ENCODE data around the gene A4GNT.

A4GNT gene

GRCh38 chr3:138081371-138082084, 50.7 kb downstream of the A4GNT start:
- no peak for DNase-seq (ENCODE audit: low read depth in 1 of 2, low spot score in 1 of 2)

- DNase-seq (ENCODE audit: low read depth in 1 of 2, low spot score in 1 of 2) = no peak
Measured at GRCh38 chr3:138079901-138080300, 52.3 kb downstream of the A4GNT start.

GRCh38 chr3:138078901-138079344, 53.3 kb downstream of the A4GNT start:
- no peak for DNase-seq (ENCODE audit: low read depth in 1 of 2, low spot score in 1 of 2)

- DNase-seq (ENCODE audit: low read depth in 1 of 2, low spot score in 1 of 2) = no peak
Measured at GRCh38 chr3:138078096-138078495, 54.1 kb downstream of the A4GNT start.

Measured in activated T-helper 1 cell treated with anti-CD3 and anti-CD28 coated beads, Interleukin-2, amount 50 U/mL, for 16 hours (primary cell).